K562 (cell line): ENCODE results near the gene NYAP2. TPM values are rescaled to one million over a fixed set of nuclear protein-coding genes. Genes with fewer than 3 reads are reported as not detected.

Experiments used
- ATAC-seq: fragments of 200-7000 bp; cut with Tn5 transposase; 3 replicates; pipeline ENCODE4 v1.9.1; 2020; ENCODE audit warnings: moderate library complexity
- BruUV-seq: library from RNA; stranded (reverse); fragments of 400-500 nt; replicated peaks from 2 replicates; lab custom pipeline; 2021; lab: Mats Ljungman, UMichigan
- CTCF ChIA-PET: fragments of 300-600 bp; formaldehyde crosslinking; extraction: SDS; loops from one replicate; lab custom pipeline; 2021; ENCODE audit warnings: low intra/inter-chr PET ratio; lab: Yijun Ruan, JAX
- POLR2A ChIA-PET: fragments of 300-600, 350-650 bp; sonication (Branson Sonifier 250); formaldehyde crosslinking; extraction: SDS; loops from one replicate; lab custom pipeline; 2021; ENCODE audit warnings: antibody characterized with exemption, inconsistent platforms; lab: Yijun Ruan, JAX
- DNase-seq, 4 experiments: peaks; one replicate each; pipeline versions ENCODE4 v3.0.0 to v3.0.0-alpha.2; 2011 to 2018; ENCODE audit warnings: low spot score in 3 of 4, mixed read lengths in 3 of 4; ENCODE audit errors: extremely low read depth in 1 of 4
- FAIRE-seq: peaks from 2 replicates; lab custom pipeline; 2011; peaks lifted over from hg19 to GRCh38; lab: Jason Lieb, UNC
- H2AFZ ChIP-seq: 2 replicates; pipeline ENCODE4 v1.6.0; 2011; ENCODE audit warnings: low read depth, low read length, control low read depth, inconsistent platforms
- H3K27ac ChIP-seq: fragments of 200-600 bp; 3 replicates; pipeline ENCODE4 v1.8.0; 2011; ENCODE audit warnings: low read depth, mild to moderate bottlenecking, control low read depth, inconsistent platforms, low read length, moderate library complexity, mixed read lengths; ENCODE audit errors: extremely low read depth
- H3K27me3 ChIP-seq, 2 experiments: fragments of 300-600 bp in 1 of 2; 2 replicates in 1 of 2; 3 replicates in 1 of 2; pipeline versions ENCODE4 v1.6.0 to v1.8.0; 2011; ENCODE audit warnings: inconsistent platforms in 2 of 2, low read length in 2 of 2, mild to moderate bottlenecking in 1 of 2, mixed read lengths in 1 of 2, moderate library complexity in 1 of 2; ENCODE audit not compliant: control insufficient read depth in 2 of 2, insufficient read depth in 2 of 2
- H3K36me3 ChIP-seq: fragments of 300-600 bp; 3 replicates; pipeline ENCODE4 v1.8.0; 2011; ENCODE audit warnings: mild to moderate bottlenecking, low read length, inconsistent platforms; ENCODE audit not compliant: control insufficient read depth, insufficient read depth
- H3K4me1 ChIP-seq, 2 experiments: fragments of 200-600 bp in 1 of 2; replicated peaks in 1 of 2; 2 replicates in 1 of 2; 3 replicates in 1 of 2; pipeline versions ENCODE4 v1.5.1 to v1.8.0; 2011; ENCODE audit warnings: inconsistent platforms in 2 of 2, low read length in 2 of 2, mild to moderate bottlenecking in 1 of 2, mixed read lengths in 1 of 2, moderate library complexity in 1 of 2; ENCODE audit not compliant: control insufficient read depth in 2 of 2, insufficient read depth in 2 of 2
- H3K4me2 ChIP-seq: 2 replicates; pipeline ENCODE4 v1.6.1; 2011; ENCODE audit warnings: low read length, control low read depth, inconsistent platforms, mixed read lengths; ENCODE audit not compliant: insufficient read depth
- H3K4me3 ChIP-seq: fragments of 200-600 bp; sonication (generic), shearing (Covaris generic); 2 replicates; pipeline ENCODE4 v1.5.1; 2016; ENCODE audit warnings: control low read depth, inconsistent platforms
- H3K79me2 ChIP-seq: fragments of 200-600 bp; 3 replicates; pipeline ENCODE4 v1.8.0; 2011; ENCODE audit warnings: low read length, inconsistent platforms; ENCODE audit not compliant: control insufficient read depth, insufficient read depth
- H3K9ac ChIP-seq, 2 experiments: 2 replicates each; pipeline versions ENCODE4 v1.6.0 to v1.6.1; 2011; ENCODE audit warnings: low read depth in 2 of 2, low read length in 2 of 2, control low read depth in 1 of 2, inconsistent platforms in 1 of 2, mild to moderate bottlenecking in 1 of 2, mixed read lengths in 1 of 2; ENCODE audit not compliant: insufficient read depth in 1 of 2
- H3K9me1 ChIP-seq: one replicate; pipeline ENCODE4 v1.6.0; 2011; ENCODE audit warnings: inconsistent platforms, mild to moderate bottlenecking, low read length, moderate library complexity; ENCODE audit not compliant: control insufficient read depth, insufficient read depth
- H3K9me3 ChIP-seq: replicated peaks from 2 replicates; pipeline ENCODE4 v1.5.1; 2011; ENCODE audit warnings: low read depth, low read length, inconsistent platforms; ENCODE audit not compliant: control insufficient read depth, insufficient read depth
- H4K20me1 ChIP-seq: replicated peaks from 2 replicates; pipeline ENCODE4 v1.6.1; 2011; ENCODE audit warnings: low read length, inconsistent platforms, mixed read lengths; ENCODE audit not compliant: control insufficient read depth, insufficient read depth
- CREB3 ChIP-seq: fragments of 450-650 bp; conservative IDR thresholded peaks from 2 replicates; pipeline ENCODE4 v1.6.1; 2016; ENCODE audit warnings: missing genetic modification characterization, low read depth, mild to moderate bottlenecking, missing compliant biosample characterization, moderate library complexity
- ETS2 ChIP-seq: IDR thresholded peaks from 2 replicates; pipeline ENCODE4 v1.6.1; 2016; ENCODE audit warnings: borderline replicate concordance, missing genetic modification characterization, mild to moderate bottlenecking, moderate library complexity, missing compliant biosample characterization; ENCODE audit not compliant: poor library complexity, severe bottlenecking
- HDAC3 ChIP-seq: fragments of 450-650 bp; IDR thresholded peaks from 2 replicates; pipeline ENCODE4 v1.6.1; 2018; ENCODE audit warnings: borderline replicate concordance, mild to moderate bottlenecking, moderate library complexity; ENCODE audit not compliant: partially characterized antibody
- SMARCC2 ChIP-seq: fragments of 450-650 bp; IDR thresholded peaks from 2 replicates; pipeline ENCODE4 v1.6.1; 2017; ENCODE audit warnings: antibody characterized with exemption, moderate library complexity, mild to moderate bottlenecking, low read depth
- XRCC4 ChIP-seq: IDR thresholded peaks from one replicate; pipeline ENCODE4 v1.6.1; 2011; ENCODE audit not compliant: insufficient read depth, insufficient read length; ENCODE audit errors: extremely low read depth
- ZBTB33 ChIP-seq: sonication (generic); formaldehyde crosslinking; IDR thresholded peaks from 2 replicates; pipeline ENCODE4 v1.8.1; 2023; ENCODE audit warnings: mild to moderate bottlenecking, missing genetic modification reagents
- ZNF740 ChIP-seq, 3 experiments: fragments of 200-800 bp in 1 of 3; sonication (Bioruptor generic) in 1 of 3; sonication (generic) in 1 of 3; formaldehyde crosslinking in 1 of 3; IDR thresholded peaks; 2 replicates each; pipeline versions ENCODE4 v1.6.1 to v1.8.0; 2016 to 2022; ENCODE audit warnings: mild to moderate bottlenecking in 2 of 3, missing compliant biosample characterization in 2 of 3, missing genetic modification characterization in 2 of 3, missing genetic modification reagents in 1 of 3
- WGBS: fragments of 100-300 bp; shearing (Covaris generic); methylation state at CpG from one replicate; pipeline ENCODE4 v1.1.6; 2016; ENCODE audit warnings: low coverage, mixed read lengths; ENCODE audit not compliant: insufficient coverage; ENCODE audit errors: missing lambda C conversion rate; 5-methylcytosine and 5-hydroxymethylcytosine counted together
- in situ Hi-C: fragments of 300-500 bp; cut with MboI; formaldehyde crosslinking; loops from 4 replicates; pipeline ENCODE4 v1.15.0; 2018; ENCODE audit warnings: inconsistent platforms, mixed read lengths
- intact Hi-C: fragments of 100-400 bp; cut with micrococcal nuclease; formaldehyde crosslinking; loops from 2 replicates; pipeline ENCODE4 v1.14.2; 2022
- polyA plus RNA-seq, 8 experiments: library from polyadenylated mRNA; depleted of rRNA in 4 of 8; stranded (reverse) in 5 of 8; unstranded in 3 of 8; fragments of >200 nt; fragmentation: Nextera tagmentation in 2 of 8; fragmentation: Illumina TruSeq in 1 of 8; extraction: Ambion mirVana in 2 of 8; extraction: Trizol in 1 of 8; gene quantifications; 2 replicates each; pipeline versions ENCODE4 v1.2.1 to v1.2.3, GENCODE V29; 2011 to 2014; ENCODE audit warnings: inconsistent platforms in 1 of 8, missing spikeins in 1 of 8
- total RNA-seq, 7 experiments: library from RNA; depleted of rRNA in 6 of 7; stranded (reverse); fragments of >200 nt in 6 of 7; fragmentation: Illumina TruSeq in 2 of 7; extraction: Trizol in 2 of 7; gene quantifications; 2 replicates each; pipeline versions ENCODE4 v1.2.1 to v1.2.3, GENCODE V29; 2011 to 2021; ENCODE audit warnings: low replicate concordance in 1 of 7

NYAP2 gene
- total and polyA plus RNA-seq, 9 of the 15 experiments (the other 6 are each of a cell fraction or from before 2014, with no cell fraction given), result 0.03 to 0.04 (median 0.04) TPM; not detected in 3

GRCh38 chr2:225353579-225354085 is 45.9 kb upstream of the NYAP2 start:
- Histone ChIP-seq H3K27me3 (no peaks in the 10 kb centered on the region), H3K4me3 (no peak overlapping the region), H3K9me1 (no peaks in the 10 kb centered on the region), H3K4me2 (no peak overlapping the region), H3K79me2 (no peaks in the 10 kb centered on the region), H4K20me1 (no peaks in the 10 kb centered on the region), H2AFZ (no peak overlapping the region), H3K36me3 (no peaks in the 10 kb centered on the region), H3K4me1 (no peaks in the 10 kb centered on the region), H3K9ac (no peak overlapping the region), H3K9me3 (no peaks in the 10 kb centered on the region), H3K27ac (no peak overlapping the region)
- FAIRE-seq (no peak), DNase-seq (no peak), ATAC-seq (no peak)
- ChIA-PET CTCF (no interaction called here), POLR2A (no interaction called here)
- BruUV-seq, result no TSS peak
- TF ChIP-seq SMARCC2 (no peak), CREB3 (no peak), ETS2 (no peak), XRCC4 (no peak), ZNF740 (CRISPR knock-in tag; IDR thresholded peaks at IDR 0.05) (no peak), ZNF740 (tag; IDR thresholded peaks at IDR 0.05) (no peak), HDAC3 (no peak), ZBTB33 (no peak)
- intact Hi-C loops (no loop called here), in situ Hi-C loops (no loop called here)
- WGBS, result 13% methylated on average over 1 of the region's 1 CpG
